Activated T-cell treated with anti-CD3 and anti-CD28 coated beads, Interleukin-2, amount 50 U/mL, for 4 hours (primary cell): Measurements from ENCODE around the gene MPPED1. TPM values are rescaled to one million over a fixed set of nuclear protein-coding genes. Genes with fewer than 3 reads are reported as not detected.

Experiments
- ATAC-seq, 2 donors: fragments of 200-7000 bp; cut with Tn5 transposase; one replicate each; pipeline ENCODE4 v1.10.0; 2021
- DNase-seq: peaks from one replicate; pipeline ENCODE4 v3.0.0-alpha.2; 2020
- H3K27me3 Mint-ChIP-seq: one replicate; pipeline ENCODE4 v1.8.0; 2021; ENCODE audit warnings: low read depth, mixed read lengths
- H3K36me3 Mint-ChIP-seq: one replicate; pipeline ENCODE4 v1.8.0; 2022; ENCODE audit warnings: mixed read lengths; ENCODE audit not compliant: insufficient read depth
- H3K4me1 Mint-ChIP-seq: one replicate; pipeline ENCODE4 v1.8.0; 2021; ENCODE audit warnings: low read depth, mixed read lengths
- H3K4me3 Mint-ChIP-seq: one replicate; pipeline ENCODE4 v1.8.0; 2021; ENCODE audit warnings: mild to moderate bottlenecking, moderate library complexity, mixed read lengths
- H3K9me3 Mint-ChIP-seq: one replicate; pipeline ENCODE4 v1.8.0; 2021; ENCODE audit warnings: mixed read lengths
- total RNA-seq, 3 donors: library from RNA; stranded (reverse); gene quantifications; one replicate each; pipeline ENCODE4 v1.2.1, GENCODE V29; 2021

MPPED1 gene
- total RNA-seq, 3 donors from 2014 or later = not detected

GRCh38 chr22:43426816-43427215 is 15.0 kb downstream of the MPPED1 start:
- H3K4me3 Mint-ChIP-seq = no peak overlapping the region
- no peaks in the 10 kb centered on the region for H3K9me3 Mint-ChIP-seq
- H3K36me3 Mint-ChIP-seq = no peaks in the 10 kb centered on the region
- ATAC-seq (no peak), DNase-seq (no peak)
- peaks cover 36% of the 10 kb centered on the region for H3K27me3 Mint-ChIP-seq
- H3K4me1 Mint-ChIP-seq = no peaks in the 10 kb centered on the region

- H3K4me1 Mint-ChIP-seq = no peaks in the 10 kb centered on the region
- H3K4me3 Mint-ChIP-seq = no peak overlapping the region
- no peaks in the 10 kb centered on the region for H3K9me3 Mint-ChIP-seq
- no peaks in the 10 kb centered on the region for H3K36me3 Mint-ChIP-seq
- ATAC-seq (no peak), DNase-seq (no peak)
- H3K27me3 Mint-ChIP-seq = peaks cover 37% of the 10 kb centered on the region
Measured at GRCh38 chr22:43427296-43428004, 15.6 kb downstream of the MPPED1 start.

GRCh38 chr22:43428005-43428485 is 16.2 kb downstream of the MPPED1 start:
- ATAC-seq (no peak), DNase-seq (no peak)
- no peaks in the 10 kb centered on the region for H3K36me3 Mint-ChIP-seq
- H3K9me3 Mint-ChIP-seq = no peaks in the 10 kb centered on the region
- no peaks in the 10 kb centered on the region for H3K4me1 Mint-ChIP-seq
- H3K4me3 Mint-ChIP-seq = no peak overlapping the region
- H3K27me3 Mint-ChIP-seq = peaks cover 37% of the 10 kb centered on the region

GRCh38 chr22:43428521-43428920 is 16.7 kb downstream of the MPPED1 start:
- Mint-ChIP-seq H3K36me3 (no peaks in the 10 kb centered on the region), H3K9me3 (no peaks in the 10 kb centered on the region), H3K4me1 (no peaks in the 10 kb centered on the region), H3K4me3 (no peak overlapping the region), H3K27me3 (peaks cover 36% of the 10 kb centered on the region)
- ATAC-seq (no peak), DNase-seq (no peak)

GRCh38 chr22:43429426-43429825 is 17.6 kb downstream of the MPPED1 start:
- no peaks in the 10 kb centered on the region for H3K4me1 Mint-ChIP-seq
- ATAC-seq (no peak), DNase-seq (no peak)
- no peaks in the 10 kb centered on the region for H3K36me3 Mint-ChIP-seq
- no peak overlapping the region for H3K4me3 Mint-ChIP-seq
- H3K9me3 Mint-ChIP-seq = no peaks in the 10 kb centered on the region
- H3K27me3 Mint-ChIP-seq = peaks cover 37% of the 10 kb centered on the region

GRCh38 chr22:43431808-43432554 is 20.2 kb downstream of the MPPED1 start:
- Mint-ChIP-seq H3K4me1 (no peaks in the 10 kb centered on the region), H3K4me3 (no peak overlapping the region), H3K27me3 (peaks cover 38% of the 10 kb centered on the region), H3K36me3 (no peaks in the 10 kb centered on the region), H3K9me3 (no peaks in the 10 kb centered on the region)
- ATAC-seq (no peak), DNase-seq (no peak)

GRCh38 chr22:43432883-43433415 is 21.1 kb downstream of the MPPED1 start:
- H3K27me3 Mint-ChIP-seq = peaks cover 40% of the 10 kb centered on the region
- H3K36me3 Mint-ChIP-seq = no peaks in the 10 kb centered on the region
- ATAC-seq (no peak), DNase-seq (no peak)
- H3K9me3 Mint-ChIP-seq = no peaks in the 10 kb centered on the region
- no peaks in the 10 kb centered on the region for H3K4me1 Mint-ChIP-seq
- no peak overlapping the region for H3K4me3 Mint-ChIP-seq

- Mint-ChIP-seq H3K9me3 (no peaks in the 10 kb centered on the region), H3K36me3 (no peaks in the 10 kb centered on the region), H3K4me3 (no peak overlapping the region), H3K27me3 (peaks cover 39% of the 10 kb centered on the region), H3K4me1 (no peaks in the 10 kb centered on the region)
- DNase-seq = no peak
- no peak for ATAC-seq
Measured at GRCh38 chr22:43433451-43434274, 21.8 kb downstream of the MPPED1 start.

GRCh38 chr22:43434275-43434927 is 22.6 kb downstream of the MPPED1 start:
- H3K9me3 Mint-ChIP-seq = no peaks in the 10 kb centered on the region
- no peak overlapping the region for H3K4me3 Mint-ChIP-seq
- H3K27me3 Mint-ChIP-seq = peaks cover 33% of the 10 kb centered on the region
- DNase-seq (no peak), ATAC-seq (no peak)
- H3K36me3 Mint-ChIP-seq = no peaks in the 10 kb centered on the region
- H3K4me1 Mint-ChIP-seq = no peaks in the 10 kb centered on the region

GRCh38 chr22:43434928-43435311 is 23.1 kb downstream of the MPPED1 start:
- Mint-ChIP-seq H3K27me3 (peaks cover 32% of the 10 kb centered on the region), H3K4me1 (no peaks in the 10 kb centered on the region), H3K4me3 (no peak overlapping the region), H3K9me3 (no peaks in the 10 kb centered on the region), H3K36me3 (no peaks in the 10 kb centered on the region)
- ATAC-seq (no peak), DNase-seq (no peak)

GRCh38 chr22:43435851-43436811 is 24.3 kb downstream of the MPPED1 start:
- Mint-ChIP-seq H3K9me3 (no peaks in the 10 kb centered on the region), H3K27me3 (peaks cover 24% of the 10 kb centered on the region), H3K4me1 (no peaks in the 10 kb centered on the region), H3K36me3 (no peaks in the 10 kb centered on the region), H3K4me3 (no peak overlapping the region)
- DNase-seq (no peak), ATAC-seq (no peak)

- no peaks in the 10 kb centered on the region for H3K4me1 Mint-ChIP-seq
Measured at GRCh38 chr22:43436868-43437267, 25.1 kb downstream of the MPPED1 start.

GRCh38 chr22:43437871-43438475 is 26.2 kb downstream of the MPPED1 start:
- no peaks in the 10 kb centered on the region for H3K4me1 Mint-ChIP-seq
- H3K9me3 Mint-ChIP-seq = no peaks in the 10 kb centered on the region
- no peak for ATAC-seq
- peaks cover 15% of the 10 kb centered on the region for H3K27me3 Mint-ChIP-seq
- no peaks in the 10 kb centered on the region for H3K36me3 Mint-ChIP-seq
- H3K4me3 Mint-ChIP-seq = no peak overlapping the region
- DNase-seq = no peak

More at GRCh38 chr22:43436868-43437267, 25.1 kb downstream of the MPPED1 start:
- Mint-ChIP-seq H3K36me3 (no peaks in the 10 kb centered on the region), H3K4me3 (no peak overlapping the region), H3K27me3 (peaks cover 16% of the 10 kb centered on the region), H3K9me3 (no peaks in the 10 kb centered on the region)
- ATAC-seq = no peak
- no peak for DNase-seq
